Rectal smooth muscle tissue (tissue), 1 donor: ENCODE results near the gene SMAGP.
"Not testable (repeated sequence)": the region's sequence is repeated elsewhere in the genome, so short reads cannot be mapped to it uniquely, and the experiment has no call there.

Experiments
- H3K27ac ChIP-seq: one replicate; pipeline ENCODE4 v1.7.0; 2013; ENCODE audit warnings: low read depth, low read length, inconsistent platforms
- H3K27me3 ChIP-seq: one replicate; pipeline ENCODE4 v1.7.0; 2013; ENCODE audit warnings: low read length; ENCODE audit not compliant: control insufficient read depth, insufficient read depth
- H3K36me3 ChIP-seq: one replicate; pipeline ENCODE4 v1.7.0; 2013; ENCODE audit warnings: low read length; ENCODE audit not compliant: control insufficient read depth, insufficient read depth
- H3K4me1 ChIP-seq: one replicate; pipeline ENCODE4 v1.7.0; 2013; ENCODE audit warnings: low read length; ENCODE audit not compliant: control insufficient read depth, insufficient read depth
- H3K4me3 ChIP-seq: one replicate; pipeline ENCODE4 v1.7.0; 2013; ENCODE audit warnings: low read length
- H3K9ac ChIP-seq: one replicate; pipeline ENCODE4 v1.7.0; 2013; ENCODE audit warnings: low read length

SMAGP gene, protein sequence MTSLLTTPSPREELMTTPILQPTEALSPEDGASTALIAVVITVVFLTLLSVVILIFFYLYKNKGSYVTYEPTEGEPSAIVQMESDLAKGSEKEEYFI

DNA sequence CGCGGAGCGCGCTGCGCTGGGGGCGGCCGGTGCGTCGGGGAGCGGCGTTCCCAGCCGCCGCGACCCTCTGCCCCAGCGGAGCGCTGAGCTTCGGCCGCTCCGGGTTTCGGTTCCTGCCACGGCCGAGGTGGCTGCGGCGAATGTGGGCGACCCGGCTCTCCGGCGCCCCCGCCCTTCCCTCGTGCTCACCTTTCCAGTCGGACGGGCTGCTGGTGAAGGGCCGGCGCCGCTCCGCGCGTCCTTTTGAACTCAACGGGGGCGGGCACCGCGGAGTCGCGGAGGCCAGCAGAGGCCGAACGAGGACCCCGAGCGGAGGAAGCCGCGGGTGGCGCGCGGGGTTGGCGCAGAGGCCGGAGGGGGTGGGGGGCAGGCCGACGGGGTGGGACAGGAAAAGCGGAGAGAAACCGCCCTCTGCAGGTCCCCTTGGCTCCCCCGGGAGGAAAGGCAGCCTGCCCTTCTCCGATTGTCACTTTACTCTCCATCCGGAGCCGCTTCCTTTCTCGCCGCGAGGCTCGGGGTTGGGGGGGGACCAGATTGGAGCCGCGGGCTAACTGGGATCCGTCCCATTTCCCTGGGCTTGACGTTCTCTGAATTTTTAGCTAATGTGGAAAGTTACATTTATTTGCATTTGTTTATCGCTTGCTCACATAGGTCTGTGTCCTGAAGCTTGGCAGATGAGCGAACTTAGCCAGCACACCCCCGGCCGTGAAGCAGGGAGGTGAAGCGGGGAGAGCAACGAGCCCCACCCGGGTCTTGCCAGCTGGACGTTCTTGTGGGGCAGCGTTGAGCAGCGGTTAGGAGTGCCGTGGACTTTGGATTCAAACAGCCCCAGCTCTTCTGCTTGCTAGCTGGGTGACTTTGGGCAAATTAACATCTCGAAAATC lies at the start of gene SMAGP:
Gene SMAGP, minus strand, starts transcription at position 349 of the 884 bp plus-strand sequence. CDS start 1,137 bp downstream, outside the sequence.
- Histone ChIP-seq H3K4me3 (peak within 1 kb of the TSS; percentile 74), H3K27ac (no peak within 1 kb of the TSS), H3K27me3 (no peaks in the 10 kb centered on the region), H3K4me1 (no peaks in the 10 kb centered on the region), H3K9ac (peak within 1 kb of the TSS; percentile 42), H3K36me3 (no peaks in the 10 kb centered on the region)

DNA sequence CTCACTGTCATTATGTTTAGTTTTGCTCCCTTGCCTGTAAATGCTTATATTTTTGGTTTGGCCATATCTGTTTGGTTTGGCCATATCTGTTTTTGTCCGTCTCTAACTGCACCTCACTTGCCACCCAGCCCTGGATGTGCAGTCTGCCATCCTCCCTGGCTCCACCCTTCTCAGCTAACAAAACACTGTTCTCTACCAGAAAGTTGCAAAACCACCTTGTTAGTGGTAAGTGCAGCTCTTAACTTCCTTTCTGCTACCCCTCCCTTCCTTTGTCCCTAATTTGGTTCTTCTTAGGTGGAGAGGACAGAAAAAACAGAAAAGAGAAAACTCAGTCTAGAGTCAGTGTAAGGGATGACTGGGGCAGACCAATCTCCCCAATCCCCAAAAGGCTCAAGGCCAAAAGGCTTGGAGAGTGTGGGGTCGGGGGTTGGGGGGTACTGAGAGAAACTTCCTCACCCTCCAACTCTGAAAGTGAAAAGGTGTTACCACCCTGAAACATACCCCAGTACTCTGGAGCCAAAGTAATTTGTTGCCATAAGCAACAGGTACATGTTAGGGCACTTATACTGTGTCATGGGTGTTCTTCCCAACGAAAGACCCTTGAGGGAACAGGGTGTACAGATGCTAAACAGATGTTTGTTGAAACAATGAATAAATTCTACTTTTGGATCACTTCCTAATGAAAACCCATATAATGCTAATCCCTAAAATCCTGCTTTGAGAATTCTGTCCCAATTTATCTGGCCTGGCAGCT lies 48.8 kb upstream of the SMAGP start:
- H3K36me3 ChIP-seq = no peaks in the 10 kb centered on the region
- no peaks in the 10 kb centered on the region for H3K4me1 ChIP-seq
- H3K27ac ChIP-seq = no peak overlapping the region
- no peak overlapping the region for H3K9ac ChIP-seq
- H3K4me3 ChIP-seq = no peak overlapping the region
- H3K27me3 ChIP-seq = no peaks in the 10 kb centered on the region

DNA sequence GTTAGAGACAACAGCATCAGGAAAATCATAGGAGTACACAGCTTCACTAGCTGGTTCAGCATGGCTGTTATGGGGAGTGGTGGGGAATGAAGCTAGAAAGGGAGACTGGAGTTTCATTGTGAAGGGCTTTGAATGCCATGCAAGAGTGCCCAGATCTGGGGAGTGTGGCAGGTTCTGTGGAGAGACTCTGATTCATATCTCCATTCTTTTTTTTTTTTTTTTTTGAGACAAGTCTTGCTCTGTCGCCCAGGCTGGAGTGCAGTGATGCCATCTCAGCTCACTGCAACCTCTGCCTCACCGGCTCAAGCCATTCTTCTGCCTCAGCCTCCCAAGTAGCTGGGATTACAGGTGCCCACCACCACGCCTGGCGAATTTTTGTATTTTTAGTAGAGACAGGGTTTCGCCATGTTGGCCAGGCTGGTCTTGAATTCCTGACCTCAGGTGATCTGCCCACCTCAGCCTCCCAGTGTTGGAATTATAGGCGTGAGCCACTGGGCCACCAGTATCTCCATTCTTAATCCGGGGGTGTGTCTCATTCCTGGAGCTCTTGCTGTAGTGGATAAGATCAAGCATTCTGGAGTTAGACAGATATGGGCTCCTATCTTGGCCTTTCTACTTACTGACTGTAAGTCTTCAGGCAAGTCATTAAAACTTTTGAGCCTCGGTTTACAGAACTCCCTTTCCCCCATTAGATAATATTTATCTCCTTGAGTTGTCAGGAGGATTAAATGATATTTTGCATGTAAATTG lies 48.0 kb upstream of the SMAGP start:
- not testable (repeated sequence) for H3K4me1 ChIP-seq, H3K27me3 ChIP-seq, H3K36me3 ChIP-seq, H3K4me3 ChIP-seq, H3K9ac ChIP-seq, H3K27ac ChIP-seq

DNA sequence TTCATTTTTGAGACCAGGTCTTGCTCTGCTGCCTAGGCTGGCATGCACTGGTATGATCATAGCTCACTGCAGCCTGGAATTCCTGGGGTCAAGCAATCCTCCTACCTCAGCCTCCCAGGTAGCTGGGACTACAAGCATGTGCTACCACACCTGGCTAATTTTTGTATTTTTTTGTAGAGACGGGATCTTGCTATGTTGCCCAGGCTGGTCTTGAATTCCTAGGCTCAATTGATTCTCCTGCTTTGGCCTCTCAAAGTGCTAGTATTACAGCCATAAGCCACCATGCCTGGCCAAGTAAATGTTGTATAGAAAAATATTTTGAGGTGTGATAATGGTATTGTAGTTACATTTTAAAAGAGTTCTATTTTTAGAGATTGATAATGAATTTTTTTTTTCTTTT lies 41.2 kb upstream of the SMAGP start:
- no peaks in the 10 kb centered on the region for H3K4me1 ChIP-seq
- no peaks in the 10 kb centered on the region for H3K36me3 ChIP-seq
- no peak overlapping the region for H3K27ac ChIP-seq

DNA sequence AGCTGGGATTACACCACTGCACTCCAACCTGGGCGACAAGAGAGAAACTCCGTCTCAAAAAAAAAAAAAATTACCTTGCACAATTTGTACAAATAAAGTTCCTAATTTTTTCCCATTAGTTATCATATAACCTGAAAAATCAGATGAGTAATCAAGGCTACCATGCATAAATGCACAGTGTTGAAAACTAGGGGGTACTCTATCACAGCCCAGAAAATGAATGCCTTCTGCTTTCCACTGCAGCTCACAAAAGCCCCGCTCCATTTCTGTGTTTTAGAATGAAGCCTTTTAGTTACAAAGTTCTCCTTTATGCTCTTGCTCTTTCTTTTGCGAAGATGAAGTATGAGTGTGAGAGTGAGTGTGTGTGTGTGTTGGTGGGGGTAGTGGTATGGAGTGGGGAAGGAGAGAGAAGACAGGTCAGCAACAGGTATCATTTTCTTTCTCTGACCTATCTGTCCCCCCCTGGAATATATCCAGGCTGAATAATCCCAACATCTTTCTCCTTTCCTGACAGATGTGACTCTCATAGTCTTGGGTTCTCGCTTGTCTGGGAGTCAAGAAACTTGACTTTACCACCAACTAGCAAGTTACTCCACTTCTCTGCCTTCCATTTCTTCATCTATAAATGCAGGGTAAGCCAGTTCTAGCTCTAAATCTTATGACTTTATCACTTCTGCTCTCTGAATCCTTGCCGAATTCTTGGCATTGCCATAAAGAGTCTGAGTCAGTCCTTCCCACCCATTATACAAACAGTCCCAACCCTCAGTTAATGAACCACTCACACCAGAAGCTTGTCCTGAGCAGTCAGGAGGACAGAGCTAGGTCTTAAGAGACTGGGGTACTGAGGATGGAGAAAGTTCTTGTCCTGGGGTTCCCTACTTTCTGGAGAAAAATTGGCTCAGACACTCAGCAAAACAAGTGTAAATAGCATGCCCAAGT lies 37.7 kb upstream of the SMAGP start:
- Histone ChIP-seq H3K36me3 (no peaks in the 10 kb centered on the region), H3K4me3 (no peak overlapping the region), H3K27ac (no peak overlapping the region), H3K4me1 (no peaks in the 10 kb centered on the region), H3K27me3 (no peaks in the 10 kb centered on the region), H3K9ac (no peak overlapping the region)

More for the DNA sequence above, 41.2 kb upstream of the SMAGP start:
- Histone ChIP-seq H3K27me3 (no peaks in the 10 kb centered on the region), H3K9ac (no peak overlapping the region), H3K4me3 (no peak overlapping the region)

DNA sequence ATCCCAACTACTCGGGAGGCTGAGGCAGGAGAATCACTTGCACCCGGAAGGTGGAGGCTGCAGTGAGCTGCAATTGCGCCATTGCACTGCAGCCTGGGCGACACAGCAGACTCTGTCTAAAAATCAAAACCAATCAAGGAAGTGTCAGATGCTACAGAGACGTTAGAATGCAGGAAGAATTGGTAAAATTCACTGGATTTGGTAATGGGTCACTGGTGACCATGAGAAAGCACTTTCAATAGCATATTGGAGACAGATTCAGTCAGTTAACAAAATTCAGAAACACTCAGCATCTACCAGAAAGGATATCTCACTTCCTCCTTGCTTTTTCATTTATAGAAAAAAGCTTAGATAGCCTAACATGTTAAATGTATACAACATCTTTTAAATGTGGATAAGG lies 36.3 kb upstream of the SMAGP start:
- no peak overlapping the region for H3K27ac ChIP-seq
- H3K36me3 ChIP-seq = no peaks in the 10 kb centered on the region
- no peak overlapping the region for H3K9ac ChIP-seq
- no peaks in the 10 kb centered on the region for H3K27me3 ChIP-seq
- H3K4me3 ChIP-seq = no peak overlapping the region
- no peaks in the 10 kb centered on the region for H3K4me1 ChIP-seq

DNA sequence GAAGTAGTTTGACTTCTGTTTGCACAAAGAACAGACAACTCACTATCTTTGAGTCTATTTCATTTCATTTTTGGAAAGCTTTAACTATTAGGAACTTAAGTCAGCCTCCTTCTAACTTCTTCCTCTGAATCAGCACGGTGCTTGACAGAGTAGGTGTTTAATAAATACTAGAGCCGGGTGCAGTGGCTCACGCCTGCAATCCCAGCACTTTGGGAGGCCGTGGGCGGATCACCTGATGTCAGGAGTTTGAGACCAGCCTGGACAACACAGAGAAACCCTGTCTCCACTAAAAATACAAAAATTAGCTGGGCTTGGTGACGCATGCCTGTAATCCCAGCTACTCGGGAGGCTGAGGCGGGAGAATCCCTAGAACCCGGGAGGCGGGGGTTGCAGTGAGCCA lies 30.6 kb upstream of the SMAGP start:
- H3K9ac ChIP-seq, H3K36me3 ChIP-seq, H3K27me3 ChIP-seq: not testable (repeated sequence)

DNA sequence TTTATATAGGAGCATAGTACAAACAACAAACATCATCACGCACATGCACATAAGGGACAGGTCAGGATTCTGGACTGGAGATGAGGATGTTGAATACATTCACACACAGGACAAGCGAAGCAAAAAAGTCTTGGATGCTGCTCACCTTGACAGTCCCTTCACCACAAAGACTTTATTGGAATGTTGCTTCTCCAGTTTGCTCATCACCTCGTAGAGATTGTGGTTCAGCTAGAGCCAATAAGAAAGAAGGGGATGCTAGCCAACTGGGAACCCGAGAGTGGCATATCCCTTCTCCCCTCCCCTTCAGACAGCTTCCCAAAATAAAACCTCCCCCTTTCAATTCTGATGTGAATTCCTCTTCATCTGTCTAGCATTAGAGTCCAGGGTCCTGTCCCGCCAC lies 25.4 kb upstream of the SMAGP start:
- Histone ChIP-seq H3K27ac (no peak overlapping the region), H3K4me3 (no peak overlapping the region), H3K36me3 (peaks cover 3% of the 10 kb centered on the region), H3K4me1 (no peaks in the 10 kb centered on the region), H3K27me3 (no peaks in the 10 kb centered on the region), H3K9ac (no peak overlapping the region)

More for the DNA sequence above, 30.6 kb upstream of the SMAGP start:
- not testable (repeated sequence) for H3K4me3 ChIP-seq, H3K27ac ChIP-seq, H3K4me1 ChIP-seq

DNA sequence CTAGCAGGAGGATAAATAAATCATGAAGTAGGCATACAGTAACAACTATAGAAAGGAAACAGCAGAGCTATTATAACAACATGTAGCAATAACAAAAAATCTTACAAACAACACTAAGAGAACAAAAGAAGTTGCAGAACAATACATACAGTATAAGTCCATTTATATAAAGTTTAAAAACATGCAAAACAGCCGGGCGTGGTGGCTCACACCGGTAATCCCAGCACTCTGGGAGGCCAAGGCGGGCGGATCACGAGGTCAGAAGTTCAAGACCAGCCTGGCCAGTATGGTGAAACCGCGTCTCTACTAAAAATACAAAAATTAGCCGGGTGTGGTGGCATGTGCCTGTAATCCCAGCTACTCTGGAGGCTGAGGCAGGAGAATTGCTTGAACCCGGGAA lies 23.9 kb upstream of the SMAGP start:
- not testable (repeated sequence) for H3K27ac ChIP-seq, H3K36me3 ChIP-seq, H3K4me3 ChIP-seq, H3K9ac ChIP-seq, H3K27me3 ChIP-seq, H3K4me1 ChIP-seq

DNA sequence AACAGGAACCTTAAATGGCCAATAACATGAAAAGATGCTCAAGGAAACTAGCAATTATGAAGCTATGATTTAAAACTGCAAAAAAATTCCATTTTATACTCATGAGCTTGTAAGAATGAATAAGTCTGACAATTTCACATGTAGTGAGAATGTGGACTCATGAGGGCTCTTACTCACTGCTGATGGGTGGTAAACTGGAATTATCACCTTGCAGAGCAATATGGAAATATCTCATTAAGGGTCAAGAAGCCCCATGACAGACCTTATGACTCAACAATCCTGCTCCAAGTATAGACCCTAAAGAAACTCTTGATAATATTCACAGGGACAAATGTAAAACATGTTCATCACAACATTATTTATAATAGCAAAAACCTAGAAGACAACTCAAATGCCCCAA lies 23.5 kb upstream of the SMAGP start:
- H3K27ac ChIP-seq = no peak overlapping the region
- H3K9ac ChIP-seq = no peak overlapping the region
- H3K4me3 ChIP-seq = no peak overlapping the region
- no peaks in the 10 kb centered on the region for H3K27me3 ChIP-seq
- no peaks in the 10 kb centered on the region for H3K36me3 ChIP-seq
- H3K4me1 ChIP-seq = no peaks in the 10 kb centered on the region

DNA sequence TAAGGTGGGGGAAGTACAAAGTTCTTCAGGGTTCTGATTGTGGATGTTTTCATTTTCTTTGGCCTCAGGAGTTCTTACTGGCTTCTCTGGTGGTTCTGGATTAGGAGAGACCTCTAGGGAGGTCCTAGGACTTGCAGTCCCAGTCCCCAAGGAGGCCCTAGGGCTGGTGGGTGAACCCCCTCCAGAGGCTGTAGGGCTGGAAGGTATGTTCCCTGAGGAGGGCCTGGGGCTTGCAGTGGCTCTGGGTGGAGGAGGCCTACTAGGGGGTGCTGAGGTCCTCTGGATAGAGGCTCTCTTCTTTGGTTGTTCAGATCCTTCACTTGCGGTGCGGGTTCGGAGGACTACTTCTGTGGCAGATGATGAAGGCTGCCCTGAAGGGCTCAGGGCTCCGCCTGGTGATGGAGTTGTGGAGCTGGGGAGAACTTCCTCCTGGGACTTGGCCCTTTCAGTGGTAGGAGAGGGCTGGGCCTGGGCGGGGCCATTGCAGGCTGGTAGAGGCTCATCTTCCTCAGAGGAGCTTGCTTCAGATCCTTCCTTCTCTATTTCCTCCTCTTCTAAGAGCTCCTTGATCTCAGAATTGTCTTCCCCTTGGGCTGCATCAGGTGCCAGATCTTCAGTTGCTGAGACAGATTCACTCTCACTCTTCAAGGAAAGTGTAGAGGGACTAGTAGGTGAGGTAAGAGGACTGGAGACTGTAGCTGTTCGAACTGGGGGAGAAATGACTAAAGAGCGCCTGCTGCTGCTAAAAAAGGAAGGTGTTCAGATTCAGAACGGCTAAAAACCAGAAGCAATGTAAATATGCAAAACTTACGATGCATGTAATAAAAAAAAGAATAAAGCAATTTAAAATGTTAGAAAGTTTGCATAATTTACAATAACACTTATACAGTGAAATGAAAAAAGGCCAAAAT lies 21.6 kb upstream of the SMAGP start:
- not testable (repeated sequence) for H3K36me3 ChIP-seq, H3K27me3 ChIP-seq, H3K9ac ChIP-seq, H3K4me1 ChIP-seq, H3K27ac ChIP-seq, H3K4me3 ChIP-seq
